PFSK-1 (cell line): ENCODE measurements around the gene FBXO24.

Experiments used
- FOXP2 ChIP-seq: optimal IDR thresholded peaks from 2 replicates; pipeline ENCODE3; 2011; ENCODE audit warnings: borderline replicate concordance, control low read depth, inconsistent platforms; ENCODE audit not compliant: insufficient read depth; ENCODE audit errors: extremely low read length, extremely low read depth
- POLR2AphosphoS5 ChIP-seq: IDR thresholded peaks from 2 replicates; pipeline ENCODE4 v1.6.1; 2012; ENCODE audit warnings: low read depth, mild to moderate bottlenecking, control low read depth, low read length, moderate library complexity
- SIN3A ChIP-seq: IDR thresholded peaks from 2 replicates; pipeline ENCODE4 v1.6.1; 2012; ENCODE audit warnings: mild to moderate bottlenecking, low read length, moderate library complexity, borderline replicate concordance; ENCODE audit not compliant: insufficient read depth
- TAF1 ChIP-seq: IDR thresholded peaks from 2 replicates; pipeline ENCODE4 v1.6.1; 2012; ENCODE audit warnings: low read length, control low read depth, borderline replicate concordance; ENCODE audit not compliant: insufficient read depth
- TF ChIP-seq, protein P1 (sequence below), 2 experiments: IDR thresholded peaks; 2 replicates each; pipeline versions ENCODE4 v1.6.1 to v1.8.0; 2011 to 2012; ENCODE audit warnings: low read depth in 2 of 2, low read length in 2 of 2, control low read depth in 1 of 2, inconsistent platforms in 1 of 2, mild to moderate bottlenecking in 1 of 2, moderate library complexity in 1 of 2; ENCODE audit not compliant: insufficient read depth in 1 of 2

The FBXO24 gene

DNA sequence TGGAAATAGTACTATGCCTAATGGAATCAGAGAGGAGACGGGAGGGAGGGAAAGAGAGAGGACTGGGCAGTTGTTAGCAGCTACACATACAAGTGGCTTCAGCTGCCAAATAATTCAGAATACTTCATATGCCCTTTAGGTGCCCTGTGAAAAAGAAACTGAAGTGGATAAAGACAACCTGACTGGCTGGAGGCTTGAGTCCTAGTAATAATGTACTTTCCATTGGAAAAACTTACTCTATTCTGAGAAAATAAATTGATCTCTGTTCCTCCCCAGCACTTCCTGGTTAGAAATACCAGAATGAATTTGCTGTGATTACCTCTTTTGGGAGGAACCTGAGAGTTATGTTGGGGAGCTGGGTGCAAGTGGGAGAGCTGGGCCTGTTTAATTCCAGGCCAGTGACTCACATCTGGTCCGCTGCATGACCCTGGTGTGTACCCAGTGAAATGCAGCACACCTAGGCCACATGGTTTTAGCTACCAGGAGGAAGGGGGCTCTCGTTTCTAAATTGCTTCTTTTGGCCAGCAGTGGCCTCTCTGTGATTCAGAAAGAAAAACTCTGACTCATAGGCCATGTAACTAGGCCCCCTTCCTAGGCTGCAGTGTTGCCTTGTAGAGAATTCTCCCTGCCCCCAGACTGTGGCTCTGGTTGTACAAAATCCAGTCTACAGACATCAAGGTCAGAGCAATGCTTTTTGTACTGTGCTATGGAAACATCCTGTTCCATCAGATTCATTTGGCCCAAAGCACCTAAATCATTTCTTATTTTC lies 40.6 kb upstream of the FBXO24 start:
- TF ChIP-seq SIN3A (0 out of 2 replicates have a peak, but pooled peaks have one; percentile 34), FOXP2 (no peak)
- TF ChIP-seq, protein P1, sequence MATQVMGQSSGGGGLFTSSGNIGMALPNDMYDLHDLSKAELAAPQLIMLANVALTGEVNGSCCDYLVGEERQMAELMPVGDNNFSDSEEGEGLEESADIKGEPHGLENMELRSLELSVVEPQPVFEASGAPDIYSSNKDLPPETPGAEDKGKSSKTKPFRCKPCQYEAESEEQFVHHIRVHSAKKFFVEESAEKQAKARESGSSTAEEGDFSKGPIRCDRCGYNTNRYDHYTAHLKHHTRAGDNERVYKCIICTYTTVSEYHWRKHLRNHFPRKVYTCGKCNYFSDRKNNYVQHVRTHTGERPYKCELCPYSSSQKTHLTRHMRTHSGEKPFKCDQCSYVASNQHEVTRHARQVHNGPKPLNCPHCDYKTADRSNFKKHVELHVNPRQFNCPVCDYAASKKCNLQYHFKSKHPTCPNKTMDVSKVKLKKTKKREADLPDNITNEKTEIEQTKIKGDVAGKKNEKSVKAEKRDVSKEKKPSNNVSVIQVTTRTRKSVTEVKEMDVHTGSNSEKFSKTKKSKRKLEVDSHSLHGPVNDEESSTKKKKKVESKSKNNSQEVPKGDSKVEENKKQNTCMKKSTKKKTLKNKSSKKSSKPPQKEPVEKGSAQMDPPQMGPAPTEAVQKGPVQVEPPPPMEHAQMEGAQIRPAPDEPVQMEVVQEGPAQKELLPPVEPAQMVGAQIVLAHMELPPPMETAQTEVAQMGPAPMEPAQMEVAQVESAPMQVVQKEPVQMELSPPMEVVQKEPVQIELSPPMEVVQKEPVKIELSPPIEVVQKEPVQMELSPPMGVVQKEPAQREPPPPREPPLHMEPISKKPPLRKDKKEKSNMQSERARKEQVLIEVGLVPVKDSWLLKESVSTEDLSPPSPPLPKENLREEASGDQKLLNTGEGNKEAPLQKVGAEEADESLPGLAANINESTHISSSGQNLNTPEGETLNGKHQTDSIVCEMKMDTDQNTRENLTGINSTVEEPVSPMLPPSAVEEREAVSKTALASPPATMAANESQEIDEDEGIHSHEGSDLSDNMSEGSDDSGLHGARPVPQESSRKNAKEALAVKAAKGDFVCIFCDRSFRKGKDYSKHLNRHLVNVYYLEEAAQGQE (IDR thresholded peaks at IDR 0.05; ENCODE audit: insufficient read depth in 1 of 2, low read depth in 2 of 2, low read length in 2 of 2): 0 out of 4 replicates have a peak, but pooled peaks of 1 of the 2 experiments have one; percentile 24

DNA sequence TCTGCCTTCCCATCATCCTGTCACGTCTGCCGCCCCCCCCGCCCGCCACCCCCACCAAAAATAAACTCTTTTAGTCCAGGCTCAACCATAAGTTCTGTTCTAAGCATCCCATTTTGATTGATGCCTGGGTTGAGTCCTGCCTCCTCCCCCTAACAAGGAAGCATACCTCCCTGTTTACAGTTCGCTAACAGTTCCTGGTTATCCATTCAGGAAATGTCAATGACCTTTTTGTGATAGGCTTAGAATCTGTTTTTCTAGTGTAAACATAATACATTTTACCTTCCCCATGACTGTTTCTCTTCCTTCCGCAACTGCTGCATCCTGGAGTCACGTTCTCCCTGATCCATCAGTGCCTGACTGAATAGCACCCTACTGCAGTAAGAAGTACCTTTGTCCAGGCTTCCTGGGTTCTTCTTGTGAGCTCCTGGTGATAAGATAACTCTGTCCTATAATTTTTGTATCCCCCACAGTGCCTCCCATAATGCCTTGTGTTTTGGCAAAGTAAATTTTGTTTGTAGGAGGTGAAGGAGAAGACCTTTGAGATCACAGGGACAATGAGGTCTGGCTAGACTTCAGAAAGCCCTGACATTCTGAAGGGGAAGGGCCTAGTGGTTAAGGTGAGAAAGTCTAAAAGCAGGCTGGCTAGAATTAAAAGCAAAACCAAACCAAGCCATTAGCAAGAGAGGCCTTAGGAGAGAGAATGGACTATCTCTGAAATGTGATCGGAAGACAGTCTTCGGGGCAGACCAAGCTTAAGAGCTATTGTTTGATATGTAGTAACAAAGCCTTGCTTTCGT lies 39.8 kb upstream of the FBXO24 start:
- TF ChIP-seq POLR2AphosphoS5 (no peak), FOXP2 (peak; percentile 47), SIN3A (peak; percentile 38; the same call in 1 of the 2 replicates)
- TF ChIP-seq, protein P1 (IDR thresholded peaks at IDR 0.05; ENCODE audit: insufficient read depth in 1 of 2, low read depth in 2 of 2, low read length in 2 of 2): no peak

DNA sequence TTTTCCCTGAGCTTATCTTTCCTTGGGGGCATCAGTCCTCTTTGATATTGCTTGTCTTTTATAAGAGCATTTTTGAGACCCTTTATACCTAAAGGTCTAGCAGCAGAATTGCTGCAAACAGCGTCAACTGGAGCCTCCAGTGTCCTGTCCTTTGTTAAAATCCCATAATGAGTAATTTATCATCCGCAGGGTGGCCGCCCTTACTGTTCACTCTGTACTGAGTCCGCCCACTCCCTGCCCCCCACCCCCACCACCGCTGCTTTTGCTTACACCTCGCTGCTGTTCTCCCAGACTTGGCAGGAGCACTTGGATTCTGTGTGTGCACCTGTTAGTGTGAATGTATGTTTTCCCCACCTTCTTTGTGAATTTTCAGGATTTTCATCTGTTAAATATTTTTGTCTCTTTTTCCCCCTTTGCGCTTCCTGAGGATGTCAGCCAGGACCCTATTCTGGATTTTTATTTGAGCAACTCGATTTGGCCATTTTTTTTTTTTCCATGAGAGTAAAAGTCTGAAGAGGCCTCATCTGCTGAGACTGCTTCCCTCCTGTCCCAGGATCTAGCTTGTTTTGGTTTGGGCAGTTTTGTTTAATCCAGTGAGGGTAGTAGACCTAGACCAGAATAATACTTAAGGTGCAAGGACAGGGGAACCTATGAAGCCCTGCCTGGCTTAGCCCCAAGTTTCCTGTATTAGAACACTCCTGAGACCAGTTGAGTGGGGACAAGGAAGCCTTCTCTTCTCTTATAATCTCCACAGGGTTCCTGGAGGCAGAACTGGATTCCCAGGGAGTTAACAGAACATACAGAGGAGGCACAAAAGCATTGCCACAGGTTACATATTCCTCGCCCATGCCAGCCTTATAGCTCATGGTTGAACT lies 39.0 kb upstream of the FBXO24 start:
- TF ChIP-seq, protein P1 (IDR thresholded peaks at IDR 0.05; ENCODE audit: insufficient read depth in 1 of 2, low read depth in 2 of 2, low read length in 2 of 2): no peak
- TF ChIP-seq FOXP2 (no peak), SIN3A (no peak), TAF1 (no peak), POLR2AphosphoS5 (no peak)

DNA sequence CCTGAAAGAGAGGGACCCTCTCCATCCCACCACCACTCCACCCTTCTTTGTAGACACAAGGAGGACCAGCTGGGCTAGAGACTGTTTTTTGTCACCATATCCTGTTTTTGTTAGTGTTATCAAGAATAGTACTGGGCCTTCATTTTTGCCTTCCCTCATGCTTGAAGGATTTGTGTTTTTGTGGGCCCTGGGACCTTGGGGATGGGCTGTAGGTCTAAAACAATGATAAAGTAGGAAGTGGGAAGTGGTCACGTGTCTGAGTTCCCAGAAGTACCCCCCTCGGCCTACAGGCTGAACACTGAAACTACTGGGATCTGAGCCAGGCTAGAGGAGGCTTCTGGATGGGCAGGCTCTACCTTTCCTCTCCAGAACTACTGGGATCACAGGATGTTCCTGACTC lies 38.3 kb upstream of the FBXO24 start:
- no peak for TF ChIP-seq TAF1
- TF ChIP-seq, protein P1 (IDR thresholded peaks at IDR 0.05; ENCODE audit: insufficient read depth in 1 of 2, low read depth in 2 of 2, low read length in 2 of 2): no peak
- TF ChIP-seq POLR2AphosphoS5: no peak
- no peak for TF ChIP-seq SIN3A
- no peak for TF ChIP-seq FOXP2
